Measurements from ENCODE around the gene PEX5L.
"Not testable (repeated sequence)": the region's sequence is repeated elsewhere in the genome, so short reads cannot be mapped to it uniquely, and the experiment has no call there.

Gene PEX5L

GRCh38 chr3:180062771-180063170 is 26.0 kb upstream of the PEX5L start:
- Histone ChIP-seq H3K27me3 (replicated peaks; ENCODE audit: control insufficient read depth, insufficient read depth, low read length, poor library complexity, severe bottlenecking) (no peaks in the 10 kb centered on the region), H3K9me3 (ENCODE audit: control insufficient read depth, low read length) (no peaks in the 10 kb centered on the region), H3K36me3 (ENCODE audit: control insufficient read depth, insufficient read depth, low read length) (no peaks in the 10 kb centered on the region), H3K4me1 (ENCODE audit: control insufficient read depth, insufficient read depth, low read length, poor library complexity, severe bottlenecking) (no peaks in the 10 kb centered on the region), H3K27ac (ENCODE audit: insufficient read depth, low read length, poor library complexity, severe bottlenecking) (no peak overlapping the region), H3K4me3 (ENCODE audit: insufficient read depth, low read depth, low read length, poor library complexity, severe bottlenecking) (no peak overlapping the region)
- DNase-seq, result no peak

- Histone ChIP-seq H3K27me3 (replicated peaks; ENCODE audit: control insufficient read depth, insufficient read depth, low read length, poor library complexity, severe bottlenecking) (no peaks in the 10 kb centered on the region), H3K36me3 (ENCODE audit: control insufficient read depth, insufficient read depth, low read length) (no peaks in the 10 kb centered on the region), H3K4me3 (ENCODE audit: insufficient read depth, low read depth, low read length, poor library complexity, severe bottlenecking) (no peak overlapping the region), H3K27ac (ENCODE audit: insufficient read depth, low read length, poor library complexity, severe bottlenecking) (no peak overlapping the region), H3K9me3 (ENCODE audit: control insufficient read depth, low read length) (no peaks in the 10 kb centered on the region), H3K4me1 (ENCODE audit: control insufficient read depth, insufficient read depth, low read length, poor library complexity, severe bottlenecking) (no peaks in the 10 kb centered on the region)
- DNase-seq, result no peak
These were observed 22.6 kb upstream of the PEX5L start for GRCh38 chr3:180059356-180059755.

DNA sequence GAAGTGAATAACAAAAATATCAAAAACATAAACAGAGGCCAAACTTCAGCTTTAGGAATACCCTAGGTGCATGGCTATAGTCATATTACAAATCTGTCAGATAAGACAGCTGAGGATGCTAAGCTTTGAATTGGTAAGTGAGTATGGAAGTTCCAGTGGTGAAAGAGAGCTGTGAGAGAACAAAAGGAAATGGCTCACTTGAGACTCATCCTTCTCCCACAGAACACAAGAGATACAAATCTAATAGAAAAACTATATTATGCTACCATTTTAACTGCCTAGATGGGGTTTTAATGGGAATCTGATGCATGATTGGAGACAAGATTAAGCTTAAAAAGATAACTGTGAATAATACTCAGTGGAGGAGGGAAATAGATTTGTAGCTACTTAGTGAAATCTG is 21.5 kb upstream of the PEX5L start:
- Histone ChIP-seq H3K36me3 (ENCODE audit: control insufficient read depth, insufficient read depth, low read length) (no peaks in the 10 kb centered on the region), H3K4me3 (ENCODE audit: insufficient read depth, low read depth, low read length, poor library complexity, severe bottlenecking) (no peak overlapping the region), H3K9me3 (ENCODE audit: control insufficient read depth, low read length) (no peaks in the 10 kb centered on the region), H3K27ac (ENCODE audit: insufficient read depth, low read length, poor library complexity, severe bottlenecking) (no peak overlapping the region), H3K27me3 (replicated peaks; ENCODE audit: control insufficient read depth, insufficient read depth, low read length, poor library complexity, severe bottlenecking) (no peaks in the 10 kb centered on the region), H3K4me1 (ENCODE audit: control insufficient read depth, insufficient read depth, low read length, poor library complexity, severe bottlenecking) (no peaks in the 10 kb centered on the region)
- no peak for DNase-seq

GRCh38 chr3:180055656-180056055 is 18.9 kb upstream of the PEX5L start:
- not testable (repeated sequence) for H3K27me3 ChIP-seq (replicated peaks; ENCODE audit: control insufficient read depth, insufficient read depth, low read length, poor library complexity, severe bottlenecking); DNase-seq; H3K36me3 ChIP-seq (ENCODE audit: control insufficient read depth, insufficient read depth, low read length); H3K27ac ChIP-seq (ENCODE audit: insufficient read depth, low read length, poor library complexity, severe bottlenecking); H3K4me3 ChIP-seq (ENCODE audit: insufficient read depth, low read depth, low read length, poor library complexity, severe bottlenecking); H3K4me1 ChIP-seq (ENCODE audit: control insufficient read depth, insufficient read depth, low read length, poor library complexity, severe bottlenecking); H3K9me3 ChIP-seq (ENCODE audit: control insufficient read depth, low read length)

- no peak for DNase-seq
- H3K9me3 ChIP-seq (ENCODE audit: control insufficient read depth, low read length), result no peaks in the 10 kb centered on the region
- H3K4me1 ChIP-seq (ENCODE audit: control insufficient read depth, insufficient read depth, low read length, poor library complexity, severe bottlenecking), result no peaks in the 10 kb centered on the region
- no peak overlapping the region for H3K4me3 ChIP-seq (ENCODE audit: insufficient read depth, low read depth, low read length, poor library complexity, severe bottlenecking)
- H3K27me3 ChIP-seq (replicated peaks; ENCODE audit: control insufficient read depth, insufficient read depth, low read length, poor library complexity, severe bottlenecking), result no peaks in the 10 kb centered on the region
- no peaks in the 10 kb centered on the region for H3K36me3 ChIP-seq (ENCODE audit: control insufficient read depth, insufficient read depth, low read length)
- no peak overlapping the region for H3K27ac ChIP-seq (ENCODE audit: insufficient read depth, low read length, poor library complexity, severe bottlenecking)
These were observed 12.7 kb upstream of the PEX5L start for GRCh38 chr3:180049391-180049790.

- Histone ChIP-seq H3K9me3 (ENCODE audit: control insufficient read depth, low read length) (no peaks in the 10 kb centered on the region), H3K27ac (ENCODE audit: insufficient read depth, low read length, poor library complexity, severe bottlenecking) (no peak overlapping the region), H3K36me3 (ENCODE audit: control insufficient read depth, insufficient read depth, low read length) (no peaks in the 10 kb centered on the region), H3K4me1 (ENCODE audit: control insufficient read depth, insufficient read depth, low read length, poor library complexity, severe bottlenecking) (no peaks in the 10 kb centered on the region), H3K27me3 (replicated peaks; ENCODE audit: control insufficient read depth, insufficient read depth, low read length, poor library complexity, severe bottlenecking) (no peaks in the 10 kb centered on the region), H3K4me3 (ENCODE audit: insufficient read depth, low read depth, low read length, poor library complexity, severe bottlenecking) (no peak overlapping the region)
- no peak for DNase-seq
These were observed 12.1 kb upstream of the PEX5L start for GRCh38 chr3:180048840-180049239.

- H3K4me3 ChIP-seq (ENCODE audit: insufficient read depth, low read depth, low read length, poor library complexity, severe bottlenecking), result no peak overlapping the region
- no peak for DNase-seq
- no peaks in the 10 kb centered on the region for H3K9me3 ChIP-seq (ENCODE audit: control insufficient read depth, low read length)
- no peaks in the 10 kb centered on the region for H3K27me3 ChIP-seq (replicated peaks; ENCODE audit: control insufficient read depth, insufficient read depth, low read length, poor library complexity, severe bottlenecking)
- H3K4me1 ChIP-seq (ENCODE audit: control insufficient read depth, insufficient read depth, low read length, poor library complexity, severe bottlenecking), result no peaks in the 10 kb centered on the region
- no peak overlapping the region for H3K27ac ChIP-seq (ENCODE audit: insufficient read depth, low read length, poor library complexity, severe bottlenecking)
- H3K36me3 ChIP-seq (ENCODE audit: control insufficient read depth, insufficient read depth, low read length), result no peaks in the 10 kb centered on the region
These were observed 11.4 kb upstream of the PEX5L start for GRCh38 chr3:180048103-180048502.

GRCh38 chr3:180040966-180041365 is 4.2 kb upstream of the PEX5L start:
- H3K4me3 ChIP-seq (ENCODE audit: insufficient read depth, low read depth, low read length, poor library complexity, severe bottlenecking), result no peak overlapping the region

DNA sequence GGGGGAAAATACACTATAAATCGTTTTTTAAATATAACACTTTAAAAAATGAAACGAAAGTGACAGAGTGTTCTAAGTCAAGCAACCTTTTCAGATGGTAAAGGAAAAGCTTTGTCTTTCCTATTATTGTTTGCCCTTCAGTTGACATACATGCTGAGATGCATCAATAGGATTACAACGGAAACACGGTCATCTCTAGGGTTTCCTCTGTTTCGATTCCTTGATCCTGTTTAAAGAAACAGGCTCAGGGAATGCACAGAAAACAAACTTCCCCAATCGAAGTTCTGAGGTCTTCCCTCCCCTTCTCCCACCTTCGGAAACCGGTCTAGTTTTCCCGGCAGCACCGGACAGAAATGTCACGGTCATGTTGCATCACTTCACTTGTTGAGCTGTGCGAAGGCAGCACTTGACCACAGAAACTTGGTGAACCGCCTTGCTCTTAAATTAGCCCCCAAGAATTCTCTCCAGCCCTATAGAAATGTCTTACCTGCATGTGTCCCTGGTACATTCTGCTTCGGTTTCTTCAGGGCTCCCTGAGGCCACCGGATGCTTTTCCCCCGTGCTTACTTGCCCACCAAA is 556 bp downstream of the PEX5L start:
- Histone ChIP-seq H3K4me1 (ENCODE audit: control insufficient read depth, insufficient read depth, low read length, poor library complexity, severe bottlenecking) (no peaks in the 10 kb centered on the region), H3K4me3 (ENCODE audit: insufficient read depth, low read depth, low read length, poor library complexity, severe bottlenecking) (no peak overlapping the region), H3K27ac (ENCODE audit: insufficient read depth, low read length, poor library complexity, severe bottlenecking) (no peak overlapping the region), H3K36me3 (ENCODE audit: control insufficient read depth, insufficient read depth, low read length) (no peaks in the 10 kb centered on the region), H3K9me3 (ENCODE audit: control insufficient read depth, low read length) (no peaks in the 10 kb centered on the region), H3K27me3 (replicated peaks; ENCODE audit: control insufficient read depth, insufficient read depth, low read length, poor library complexity, severe bottlenecking) (no peaks in the 10 kb centered on the region)
- no peak for DNase-seq

More at GRCh38 chr3:180040966-180041365, 4.2 kb upstream of the PEX5L start:
- no peak overlapping the region for H3K27ac ChIP-seq (ENCODE audit: insufficient read depth, low read length, poor library complexity, severe bottlenecking)
- H3K36me3 ChIP-seq (ENCODE audit: control insufficient read depth, insufficient read depth, low read length), result no peaks in the 10 kb centered on the region
- DNase-seq, result no peak
- H3K4me1 ChIP-seq (ENCODE audit: control insufficient read depth, insufficient read depth, low read length, poor library complexity, severe bottlenecking), result no peaks in the 10 kb centered on the region
- no peaks in the 10 kb centered on the region for H3K27me3 ChIP-seq (replicated peaks; ENCODE audit: control insufficient read depth, insufficient read depth, low read length, poor library complexity, severe bottlenecking)
- no peaks in the 10 kb centered on the region for H3K9me3 ChIP-seq (ENCODE audit: control insufficient read depth, low read length)

- no peak for DNase-seq
- Histone ChIP-seq H3K36me3 (ENCODE audit: control insufficient read depth, insufficient read depth, low read length) (no peaks in the 10 kb centered on the region), H3K9me3 (ENCODE audit: control insufficient read depth, low read length) (no peaks in the 10 kb centered on the region), H3K27ac (ENCODE audit: insufficient read depth, low read length, poor library complexity, severe bottlenecking) (no peak overlapping the region), H3K27me3 (replicated peaks; ENCODE audit: control insufficient read depth, insufficient read depth, low read length, poor library complexity, severe bottlenecking) (no peaks in the 10 kb centered on the region), H3K4me3 (ENCODE audit: insufficient read depth, low read depth, low read length, poor library complexity, severe bottlenecking) (no peak overlapping the region), H3K4me1 (ENCODE audit: control insufficient read depth, insufficient read depth, low read length, poor library complexity, severe bottlenecking) (no peaks in the 10 kb centered on the region)
These were observed 9.7 kb downstream of the PEX5L start for GRCh38 chr3:180026997-180027396.

Measured in effector memory CD4-positive, alpha-beta T cell (primary cell).